ENCODE data around the gene TTLL8. TPM values are rescaled to one million over a fixed set of nuclear protein-coding genes. Genes with fewer than 3 reads are reported as not detected.

Gene TTLL8
- total RNA-seq, 1 experiment from 2014 or later, result not detected

- Mint-ChIP-seq H3K4me1 (0 out of 4 replicates have a peak, but pooled peaks cover 0 to 8% of the 10 kb centered on the region in 2 experiments), H3K4me3 (no peak overlapping the region), H3K9me3 (peaks cover 0 to 4% of the 10 kb centered on the region in 2 experiments; a peak in 1 of 5 replicates), H3K36me3 (ENCODE audit: insufficient read depth in 1 of 3, low read depth in 3 of 3) (no peaks in the 10 kb centered on the region), H3K27me3 (ENCODE audit: low read depth) (no peaks in the 10 kb centered on the region), H3K27ac (peak overlapping the region in 1 of 3 experiments; percentile 60; a peak in 1 of 7 replicates)
- no peak overlapping the region for H3T11ph ChIP-seq (ENCODE audit: low read length)
- H4K91ac ChIP-seq (ENCODE audit: insufficient read length, low read depth, low read length), result no peak overlapping the region
- H4K5ac ChIP-seq (ENCODE audit: insufficient read length, low read depth, low read length), result no peak overlapping the region
- no peaks in the 10 kb centered on the region for H3K79me2 ChIP-seq (ENCODE audit: insufficient read depth, low read length)
- no peak for DNase-seq
- H2BK5ac ChIP-seq (ENCODE audit: insufficient read length, low read length), result no peak overlapping the region
- H2BK12ac ChIP-seq (ENCODE audit: insufficient read length, low read depth, low read length), result no peak overlapping the region
- no peak overlapping the region for H3K56ac ChIP-seq (ENCODE audit: insufficient read length, low read depth, low read length)
- H3K23ac ChIP-seq (ENCODE audit: insufficient read length, low read depth, low read length), result no peak overlapping the region
- no CpG with 5 or more reads among the region's 8 CpGs for WGBS (ENCODE audit: extremely low coverage, insufficient read length, low lambda C conversion rate)
- H3K18ac ChIP-seq (ENCODE audit: insufficient read length, low read depth, low read length), result no peak overlapping the region
- H3K4me2 ChIP-seq (ENCODE audit: insufficient read depth, insufficient read length, low read length), result no peak overlapping the region
- H4K20me1 ChIP-seq (ENCODE audit: control insufficient read depth, insufficient read depth, insufficient read length), result no peaks in the 10 kb centered on the region
- no peaks in the 10 kb centered on the region for H3K9me3 ChIP-seq (ENCODE audit: control insufficient read depth, low read depth, low read length)
- H2BK120ac ChIP-seq (ENCODE audit: low read depth, low read length, poor library complexity, severe bottlenecking), result no peak overlapping the region
- H2BK20ac ChIP-seq (ENCODE audit: low read depth, low read length, poor library complexity, severe bottlenecking), result no peak overlapping the region
- H3K9ac ChIP-seq (ENCODE audit: extremely low read depth, insufficient read length, low read length), result no peak overlapping the region
- H2AK5ac ChIP-seq (ENCODE audit: insufficient read length, low read length), result no peak overlapping the region
- H2BK15ac ChIP-seq (ENCODE audit: low read depth, low read length), result no peak overlapping the region
- H3K27ac ChIP-seq (ENCODE audit: insufficient read length, low read depth, low read length), result no peak overlapping the region
- H3K27me3 ChIP-seq (ENCODE audit: insufficient read depth, low read length), result no peaks in the 10 kb centered on the region
- no peak overlapping the region for H3K4ac ChIP-seq (ENCODE audit: low read depth, low read length)
- H3K14ac ChIP-seq (ENCODE audit: insufficient read depth, low read length), result no peak overlapping the region
- H3K4me1 ChIP-seq (ENCODE audit: insufficient read depth, low read length), result no peaks in the 10 kb centered on the region
- H3K79me1 ChIP-seq (ENCODE audit: insufficient read depth, low read depth, low read length, poor library complexity, severe bottlenecking), result no peaks in the 10 kb centered on the region
- no peak overlapping the region for H4K8ac ChIP-seq (replicated peaks; ENCODE audit: insufficient read length, low read depth, low read length)
- H2AFZ ChIP-seq (ENCODE audit: low read length), result no peak overlapping the region
- H3K23me2 ChIP-seq (ENCODE audit: insufficient read length, low read depth, low read length, poor library complexity, severe bottlenecking), result no peaks in the 10 kb centered on the region
- no peak for TF ChIP-seq CTCF (conservative IDR thresholded peaks at IDR 0.05)
Observed at GRCh38 chr22:50070366-50070765, 12.3 kb upstream of the TTLL8 start.
